ENCODE data around the gene TTC16. TPM values are rescaled to one million over a fixed set of nuclear protein-coding genes. Genes with fewer than 3 reads are reported as not detected.

TTC16 gene, protein sequence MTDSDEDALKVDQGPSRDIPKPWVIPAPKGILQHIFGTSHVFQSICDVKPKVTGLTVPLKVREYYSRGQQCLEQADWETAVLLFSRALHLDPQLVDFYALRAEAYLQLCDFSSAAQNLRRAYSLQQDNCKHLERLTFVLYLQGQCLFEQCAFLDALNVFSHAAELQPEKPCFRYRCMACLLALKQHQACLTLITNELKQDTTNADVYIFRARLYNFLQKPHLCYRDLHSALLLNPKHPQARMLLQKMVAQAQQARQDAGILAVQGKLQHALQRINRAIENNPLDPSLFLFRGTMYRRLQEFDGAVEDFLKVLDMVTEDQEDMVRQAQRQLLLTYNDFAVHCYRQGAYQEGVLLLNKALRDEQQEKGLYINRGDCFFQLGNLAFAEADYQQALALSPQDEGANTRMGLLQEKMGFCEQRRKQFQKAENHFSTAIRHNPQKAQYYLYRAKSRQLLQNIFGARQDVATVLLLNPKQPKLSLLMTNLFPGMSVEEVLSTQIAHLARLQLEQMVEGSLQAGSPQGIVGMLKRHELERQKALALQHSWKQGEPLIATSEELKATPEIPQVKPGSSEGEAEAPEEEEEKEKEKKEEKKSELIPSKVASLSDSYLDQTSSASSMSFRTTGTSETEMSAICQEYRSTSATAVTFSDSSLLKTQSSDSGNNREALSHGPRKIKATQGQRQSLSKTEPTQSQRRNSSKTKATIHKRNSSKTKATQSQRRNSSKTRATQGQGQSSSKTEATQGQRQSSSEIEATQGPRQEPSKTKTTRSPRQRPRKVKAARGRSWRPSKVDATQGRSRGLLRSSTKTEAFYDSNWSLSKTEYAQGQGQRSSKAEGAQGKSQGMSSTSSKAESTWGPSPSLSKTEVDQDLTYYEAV
- 0.10 TPM in 1 of 2 replicates, not detected in the other for total RNA-seq

DNA sequence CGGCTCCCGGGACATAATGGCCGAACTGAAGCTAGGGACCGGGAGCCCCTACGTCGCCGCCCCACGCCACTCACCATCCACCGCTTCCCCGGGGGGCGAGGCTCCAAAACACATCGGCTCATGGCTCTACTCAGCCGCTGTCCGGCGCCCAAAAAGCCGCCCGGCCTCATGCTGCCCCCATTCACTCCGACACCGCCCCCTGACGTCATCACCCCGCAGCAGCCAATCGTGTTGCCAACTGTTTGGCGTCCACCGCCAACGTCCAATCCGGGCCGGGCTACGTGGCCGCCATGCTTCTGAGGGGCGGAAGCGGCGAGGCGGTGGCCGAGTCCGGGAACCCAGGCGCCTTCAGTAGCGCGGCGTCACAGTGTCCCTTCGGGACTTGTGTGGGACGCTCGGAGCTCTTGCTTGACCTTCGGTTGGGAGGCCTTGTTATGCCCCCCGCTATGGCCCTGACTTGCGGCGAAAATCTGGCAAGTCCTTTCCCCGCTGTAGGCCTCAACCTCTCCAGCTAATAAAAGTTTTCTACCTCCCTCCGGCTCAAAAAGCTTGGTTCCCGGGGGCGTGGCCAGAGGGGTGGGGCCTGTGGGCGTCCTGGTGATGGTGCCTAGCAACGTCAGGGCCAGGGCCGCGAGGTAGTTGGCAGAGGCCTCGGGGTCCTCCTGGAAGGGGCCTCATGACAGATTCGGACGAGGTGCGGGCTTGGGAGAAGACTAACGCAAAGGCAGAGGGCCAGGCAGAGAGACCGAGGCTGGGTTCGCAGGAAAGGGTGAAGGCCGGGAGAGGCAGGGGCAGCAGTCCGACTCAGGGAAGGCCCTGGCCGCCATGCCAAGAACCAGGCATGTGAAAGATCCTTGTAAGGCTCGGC, at the start of gene TTC16, which contains the start of gene PTRH1:
Gene TTC16 (plus strand): TSS at position 610 of the 868 bp plus-strand sequence. CDS start 67 bp downstream, at position 677.
Gene PTRH1 (minus strand): TSS at position 194 of the 868 bp plus-strand sequence. CDS start 24 bp downstream, at position 170.
- peak; percentile 81 for DNase-seq (ENCODE audit: low read depth)

DNA sequence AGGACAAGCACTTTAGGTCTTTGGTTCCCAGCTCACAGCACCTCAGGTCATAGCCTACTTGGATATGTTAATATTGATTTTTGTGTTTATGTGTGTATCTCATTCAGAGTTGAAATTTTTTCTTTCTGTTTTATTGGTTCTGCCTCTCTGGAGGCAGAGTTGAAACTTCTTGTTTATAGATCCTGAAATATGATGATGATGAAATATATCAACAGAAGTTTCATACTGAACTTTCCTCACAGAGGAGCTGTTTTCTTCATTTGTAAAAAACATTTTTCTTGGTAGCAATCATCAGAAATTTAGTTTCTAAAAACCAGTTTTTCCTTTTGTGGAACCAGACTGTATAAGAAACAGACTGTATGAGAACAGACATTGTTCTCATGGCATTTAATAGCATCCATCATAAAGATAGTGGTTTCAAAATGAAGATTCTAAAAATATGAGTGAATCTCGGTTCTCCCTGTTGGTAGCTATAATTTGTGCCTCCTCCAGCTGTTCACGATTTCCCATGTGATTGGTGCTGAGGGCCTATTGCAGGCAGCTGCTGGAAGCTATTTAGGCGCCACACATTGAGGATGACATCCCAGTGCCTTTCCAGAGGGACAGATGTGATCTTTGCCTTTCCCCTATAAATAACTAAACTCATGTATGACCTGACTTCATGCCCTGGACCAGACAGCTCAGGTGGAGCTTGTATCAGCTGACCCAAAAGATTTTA, 48.6 kb upstream of the TTC16 start:
- DNase-seq (ENCODE audit: low read depth) = no peak

DNA sequence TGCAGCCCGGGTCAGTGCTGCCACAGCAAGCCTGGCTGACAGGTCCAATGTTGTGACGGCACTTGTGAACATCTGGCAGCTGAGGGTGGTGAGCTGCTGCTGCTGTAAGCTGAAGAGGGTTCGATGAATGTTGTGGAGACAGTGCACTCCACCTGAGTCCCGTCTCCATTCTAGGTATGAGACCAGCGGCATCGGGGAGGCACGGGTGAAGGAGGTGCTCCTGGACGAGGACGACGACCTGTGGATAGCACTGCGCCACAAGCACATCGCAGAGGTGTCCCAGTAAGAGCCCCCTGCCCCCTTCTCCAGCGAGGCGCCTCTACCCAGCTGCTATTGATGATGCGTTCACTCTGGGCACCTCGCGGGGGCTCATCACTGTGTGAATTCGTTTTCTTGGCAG, 48.0 kb upstream of the TTC16 start:
- no peak for DNase-seq (ENCODE audit: low read depth)

DNA sequence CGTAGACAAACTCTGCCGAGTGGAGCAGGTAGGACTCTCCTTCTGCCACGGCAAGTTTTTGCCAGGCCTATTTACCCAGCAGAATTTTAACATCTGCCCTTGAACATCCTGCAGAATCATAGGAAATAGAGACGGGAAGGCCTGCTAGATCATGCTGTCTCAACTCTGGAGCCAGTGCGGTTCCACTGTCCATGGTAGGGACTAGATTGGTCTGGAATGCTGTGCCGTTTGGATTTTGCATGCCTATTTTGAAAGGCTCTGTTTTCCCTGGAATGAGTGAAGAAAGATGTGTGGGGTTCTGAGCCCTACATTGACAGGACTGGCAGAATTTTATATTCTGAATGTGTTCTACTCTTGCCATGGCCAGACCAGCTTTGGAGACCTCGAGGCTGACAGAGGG, 42.6 kb upstream of the TTC16 start:
- no peak for DNase-seq (ENCODE audit: low read depth)

DNA sequence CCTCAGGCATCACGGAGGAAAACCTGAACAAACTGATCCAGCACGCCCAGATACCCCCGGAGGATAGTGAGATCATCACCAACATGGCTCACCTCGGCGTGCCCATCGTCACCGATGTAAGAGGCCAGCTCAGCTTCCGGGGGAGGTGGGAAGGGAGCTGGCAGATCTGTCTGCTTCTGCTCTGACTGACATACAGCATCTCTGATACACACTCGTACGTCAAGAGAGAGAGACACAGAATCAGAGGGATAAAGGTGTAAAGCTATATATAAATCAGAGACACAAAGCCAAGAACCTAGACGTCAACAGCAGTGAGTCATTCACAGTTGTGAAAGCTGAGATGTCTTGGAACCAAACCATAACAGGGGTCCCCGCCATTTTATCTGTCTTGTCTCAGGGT, 39.2 kb upstream of the TTC16 start:
- DNase-seq (ENCODE audit: low read depth) = no peak

DNA sequence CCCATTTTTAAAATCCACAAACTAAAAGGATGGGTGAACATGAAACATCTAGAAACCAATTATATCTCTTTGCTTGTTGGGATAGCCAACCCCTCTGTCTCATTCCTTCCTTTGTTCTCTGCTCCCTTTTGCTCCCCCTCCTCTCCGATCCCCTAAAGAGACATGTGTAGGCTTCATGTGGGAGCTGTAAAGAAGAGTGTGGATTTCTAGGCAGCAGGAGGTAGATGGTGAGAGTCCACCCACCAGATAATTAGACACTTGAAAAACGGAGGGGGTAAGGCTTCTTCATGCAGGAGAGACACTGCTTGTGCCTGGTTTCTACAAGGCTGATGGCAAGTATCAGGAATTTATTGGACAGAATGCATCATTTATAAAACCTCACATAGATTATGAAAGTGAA, 36.4 kb upstream of the TTC16 start:
- DNase-seq (ENCODE audit: low read depth) = no peak

DNA sequence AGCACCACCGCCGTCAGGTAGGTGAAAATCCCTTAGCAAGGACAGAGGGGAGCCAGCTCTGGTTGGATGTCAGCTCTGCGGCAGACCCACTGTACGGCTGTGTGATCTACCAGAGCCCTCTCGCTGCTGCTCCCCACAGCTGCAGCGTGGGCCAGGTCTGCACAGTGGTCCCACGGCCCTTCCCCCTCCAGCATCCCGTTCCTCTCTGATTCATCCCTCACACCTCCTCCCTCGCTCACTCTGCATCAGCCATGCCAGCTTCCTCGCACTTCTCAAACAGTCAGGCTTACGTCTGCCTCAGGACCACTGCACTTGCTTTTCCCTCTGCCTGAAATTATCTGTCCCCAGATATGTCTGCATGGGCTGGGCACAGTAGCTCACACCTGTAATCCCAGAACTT, 35.7 kb upstream of the TTC16 start:
- DNase-seq (ENCODE audit: low read depth) = no peak

DNA sequence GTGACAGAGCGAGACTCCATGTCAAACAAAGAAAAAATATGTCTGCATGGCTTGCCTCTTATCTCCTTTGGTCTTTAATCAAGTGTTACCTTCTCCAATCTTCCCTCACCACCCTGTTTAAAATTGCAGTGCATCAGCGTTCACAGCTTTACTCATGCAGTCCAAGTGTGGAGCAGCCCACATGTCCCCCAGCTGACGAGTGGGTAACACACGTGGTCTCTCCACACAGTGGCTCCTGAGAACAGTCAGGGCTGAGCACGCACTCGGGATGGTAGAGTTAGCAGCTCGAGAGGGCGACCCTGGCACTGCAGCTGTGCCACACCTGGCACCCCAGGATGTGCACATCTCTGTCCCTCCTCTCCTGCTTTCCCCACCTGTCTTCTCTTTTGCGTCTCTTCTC, 35.0 kb upstream of the TTC16 start:
- no peak for DNase-seq (ENCODE audit: low read depth)

DNA sequence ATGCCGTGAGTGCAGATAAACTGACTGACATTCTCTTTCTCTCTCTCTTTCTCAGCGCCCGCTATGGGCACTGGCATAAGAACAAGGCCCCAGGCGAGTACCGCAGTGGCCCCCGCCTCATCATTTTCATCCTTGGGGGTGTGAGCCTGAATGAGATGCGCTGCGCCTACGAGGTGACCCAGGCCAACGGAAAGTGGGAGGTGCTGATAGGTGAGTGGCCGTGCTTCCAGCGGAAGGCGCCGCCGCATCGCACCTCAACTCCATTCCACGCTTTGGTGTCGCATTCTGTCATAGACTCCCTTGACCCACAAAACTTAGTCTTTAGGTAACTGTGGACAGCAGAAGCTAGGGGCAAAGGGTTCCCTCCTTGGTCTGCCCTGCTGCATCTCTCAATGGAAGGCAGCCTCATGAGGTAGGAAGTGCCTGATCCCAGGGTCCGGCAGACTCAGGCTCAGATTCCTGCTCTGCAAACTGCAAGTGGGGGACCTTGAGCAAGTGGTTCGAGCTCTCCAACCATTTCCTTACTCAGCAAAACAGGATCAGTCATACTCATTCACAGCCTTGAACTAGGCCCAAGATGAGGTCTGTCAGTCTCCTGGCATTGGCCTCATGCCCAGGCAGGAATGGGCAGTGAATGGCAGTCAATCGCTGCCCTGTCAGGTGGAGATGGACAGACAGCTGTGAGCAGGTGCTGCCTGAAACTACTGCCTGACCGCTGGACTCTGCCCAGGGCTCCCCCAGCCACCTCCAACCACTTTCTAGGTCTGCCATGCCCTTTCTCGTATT, 33.3 kb upstream of the TTC16 start:
- peak; percentile 17 for DNase-seq (ENCODE audit: low read depth)

DNA sequence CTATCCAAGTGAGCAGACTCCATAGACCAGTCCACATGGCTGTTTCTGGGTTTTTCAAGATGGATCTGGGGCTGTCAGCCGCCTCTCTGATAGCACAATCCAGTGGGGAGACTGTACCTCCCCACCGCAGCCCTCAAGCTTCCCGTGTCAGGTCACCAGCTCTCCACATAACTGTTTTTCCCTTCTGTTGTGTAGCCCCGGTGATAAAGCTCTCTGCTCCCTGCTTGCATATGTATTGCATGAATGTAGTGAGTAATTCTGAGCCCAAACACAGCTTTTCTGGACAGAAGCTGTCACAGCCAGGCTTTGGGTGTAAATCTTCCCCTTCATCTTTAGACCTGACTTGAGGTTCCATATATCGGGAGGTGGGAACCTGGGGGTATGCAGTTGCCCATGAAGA, 32.2 kb upstream of the TTC16 start:
- DNase-seq (ENCODE audit: low read depth) = no peak

DNA sequence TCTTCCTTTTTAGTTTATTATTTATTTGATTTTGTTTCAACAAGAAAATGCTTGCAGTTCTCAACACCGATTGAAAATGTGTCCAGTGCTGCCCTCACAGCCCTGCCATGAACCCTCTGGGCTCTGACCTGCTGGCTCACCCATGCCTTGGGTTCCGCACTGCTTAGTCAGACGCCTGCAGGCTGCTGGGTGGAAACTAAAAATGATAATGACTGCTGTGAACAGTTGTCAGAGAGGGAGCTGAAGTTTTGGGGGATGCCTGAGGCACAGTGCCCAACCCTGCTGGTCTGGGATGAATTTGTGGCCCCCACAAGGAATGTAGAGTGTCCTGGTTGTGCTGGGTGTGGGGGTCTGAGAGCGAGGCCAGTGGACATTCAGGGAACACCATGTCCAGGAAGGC, 31.3 kb upstream of the TTC16 start:
- DNase-seq (ENCODE audit: low read depth) = peak; percentile 40

DNA sequence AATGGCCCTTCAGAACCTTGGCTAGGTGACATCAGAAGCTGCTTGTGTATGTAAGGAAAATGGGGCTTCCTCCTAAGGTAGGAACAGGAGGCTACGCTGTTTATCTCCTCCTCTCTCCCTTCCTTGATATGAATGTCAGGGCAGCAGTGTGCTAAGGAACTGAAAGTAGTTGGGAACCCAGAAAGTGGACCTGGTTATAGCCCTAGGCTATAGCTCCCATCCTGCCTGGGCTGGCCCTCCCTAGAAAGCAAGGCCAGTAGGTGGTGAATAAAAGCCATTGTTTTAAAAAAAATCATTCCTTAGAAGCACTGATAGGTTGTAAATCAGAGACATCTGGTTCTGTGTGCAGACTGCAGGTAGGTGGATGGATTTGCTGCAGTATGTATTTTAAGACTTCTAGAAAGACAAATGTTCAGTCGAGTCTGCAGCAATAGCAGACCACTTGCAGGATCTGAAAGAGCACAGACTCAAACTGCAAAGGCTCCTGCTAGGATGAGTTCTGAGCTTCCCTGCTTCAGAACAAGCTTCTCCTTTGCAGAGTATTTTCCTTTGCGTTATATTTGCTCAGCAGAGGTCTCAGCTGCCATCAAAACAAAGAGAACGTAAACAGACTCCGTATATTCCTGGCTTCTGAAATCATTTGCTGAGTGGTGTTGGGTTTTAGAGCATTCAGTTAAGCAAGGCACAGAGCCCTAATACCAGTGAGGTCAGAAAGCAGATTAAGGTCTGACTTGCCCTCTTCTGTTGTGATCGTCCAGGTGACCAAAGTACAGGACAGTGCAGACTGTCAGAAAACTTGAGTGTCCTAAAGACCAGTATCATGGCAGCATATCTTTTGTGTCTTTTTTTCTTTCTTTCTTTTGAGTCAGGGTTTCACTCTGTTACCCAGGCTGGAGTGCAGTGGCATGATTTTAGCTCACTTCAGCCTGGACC, 29.2 kb upstream of the TTC16 start:
- DNase-seq (ENCODE audit: low read depth) = no peak

DNA sequence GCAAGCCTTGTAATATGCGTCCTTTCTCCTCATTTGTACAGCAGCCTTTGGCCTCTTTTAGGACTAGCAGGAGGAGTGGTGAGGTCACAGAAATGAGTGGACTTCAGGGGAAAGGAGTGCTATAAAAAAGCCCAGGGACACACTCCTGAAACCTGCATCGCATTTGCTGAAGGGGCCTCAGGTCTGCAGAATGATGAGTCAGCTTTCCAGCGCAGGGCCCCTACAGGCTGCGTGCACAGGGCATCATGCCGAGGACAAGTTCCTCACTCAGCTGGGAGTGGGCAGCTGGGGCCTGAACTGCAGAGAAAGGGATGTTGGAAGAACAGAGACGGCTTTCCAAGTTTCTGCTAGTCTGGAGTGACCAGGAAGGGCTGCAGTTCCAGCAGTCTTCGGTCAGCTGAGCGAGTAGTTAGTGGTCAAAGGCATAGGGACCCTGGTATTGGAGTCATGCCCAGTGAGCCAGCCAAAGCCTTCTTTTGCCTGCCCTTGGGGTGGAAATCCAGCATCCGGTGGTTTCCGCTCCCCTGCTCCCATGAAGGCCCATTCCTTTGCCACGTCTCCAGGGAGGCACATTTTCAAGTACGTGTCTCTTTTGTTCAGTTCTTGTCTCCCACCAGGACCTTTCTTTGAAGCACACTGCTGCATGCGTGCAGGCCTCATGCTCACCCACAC, 26.4 kb upstream of the TTC16 start:
- DNase-seq (ENCODE audit: low read depth) = no peak

DNA sequence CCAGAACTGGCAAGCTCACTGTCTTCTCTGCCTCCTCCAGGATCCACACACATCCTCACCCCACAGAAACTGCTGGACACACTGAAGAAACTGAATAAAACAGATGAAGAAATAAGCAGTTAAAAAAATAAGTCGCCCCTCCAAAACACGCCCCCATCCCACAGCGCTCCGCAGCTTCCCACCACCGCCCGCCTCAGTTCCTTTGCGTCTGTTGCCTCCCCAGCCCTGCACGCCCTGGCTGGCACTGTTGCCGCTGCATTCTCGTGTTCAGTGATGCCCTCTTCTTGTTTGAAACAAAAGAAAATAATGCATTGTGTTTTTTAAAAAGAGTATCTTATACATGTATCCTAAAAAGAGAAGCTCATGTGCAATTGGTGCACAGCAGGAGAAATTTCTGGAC, 25.1 kb upstream of the TTC16 start:
- no peak for DNase-seq (ENCODE audit: low read depth)

DNA sequence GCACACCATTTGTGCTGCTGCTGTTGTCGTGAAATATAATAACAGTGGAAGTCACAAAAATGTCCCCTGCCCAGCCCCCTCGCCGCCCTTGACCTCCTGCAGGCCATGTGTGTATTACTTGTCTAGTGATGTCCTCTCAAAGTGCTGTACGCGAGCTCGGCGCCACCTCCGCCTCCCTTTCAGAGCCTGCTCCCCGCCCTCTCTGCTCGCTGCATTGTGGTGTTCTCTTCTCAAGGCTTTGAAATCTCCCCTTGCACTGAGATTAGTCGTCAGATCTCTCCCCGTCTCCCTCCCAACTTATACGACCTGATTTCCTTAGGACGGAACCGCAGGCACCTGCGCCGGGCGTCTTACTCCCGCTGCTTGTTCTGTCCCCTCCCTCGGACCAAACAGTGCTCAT, 23.8 kb upstream of the TTC16 start:
- DNase-seq (ENCODE audit: low read depth) = no peak

DNA sequence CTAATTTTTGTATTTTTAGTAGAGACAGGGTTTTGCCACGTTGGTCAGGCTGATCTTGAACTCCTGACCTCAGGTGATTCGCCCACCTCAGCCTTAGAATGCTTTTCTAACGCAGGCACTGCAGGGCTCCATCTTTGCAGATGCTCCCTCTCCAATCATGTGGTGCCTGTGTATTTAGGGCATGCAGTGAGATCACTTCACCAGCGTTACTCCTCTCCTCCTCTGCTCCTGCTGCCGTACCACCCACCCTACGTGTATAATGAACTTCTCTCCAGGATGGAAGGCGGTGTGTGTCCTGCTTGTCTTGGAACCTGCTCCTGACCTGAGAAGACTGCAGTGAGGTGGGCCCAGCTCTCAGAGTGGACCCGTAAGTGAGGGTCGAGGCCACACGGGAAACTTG, 22.7 kb upstream of the TTC16 start:
- DNase-seq (ENCODE audit: low read depth) = no peak

DNA sequence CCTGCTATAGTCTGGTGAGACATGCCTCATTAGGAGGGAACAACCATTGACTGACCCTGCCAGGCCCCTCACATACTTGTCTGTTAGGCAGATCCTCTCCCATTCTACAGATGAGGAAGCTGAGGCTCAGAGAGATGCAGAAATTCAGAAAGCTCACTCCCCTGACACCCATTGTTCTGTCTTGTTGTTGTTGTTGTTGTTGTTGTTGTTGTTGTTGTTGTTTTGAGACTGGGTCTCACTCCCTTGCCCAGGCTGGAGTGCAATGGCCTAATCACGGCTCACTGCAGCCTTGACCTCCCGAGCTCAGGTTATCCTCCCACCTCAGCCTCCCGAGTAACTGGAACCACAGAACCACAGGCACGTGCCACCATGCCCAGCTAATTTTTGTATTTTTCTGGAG, 22.2 kb upstream of the TTC16 start:
- DNase-seq (ENCODE audit: low read depth) = no peak

DNA sequence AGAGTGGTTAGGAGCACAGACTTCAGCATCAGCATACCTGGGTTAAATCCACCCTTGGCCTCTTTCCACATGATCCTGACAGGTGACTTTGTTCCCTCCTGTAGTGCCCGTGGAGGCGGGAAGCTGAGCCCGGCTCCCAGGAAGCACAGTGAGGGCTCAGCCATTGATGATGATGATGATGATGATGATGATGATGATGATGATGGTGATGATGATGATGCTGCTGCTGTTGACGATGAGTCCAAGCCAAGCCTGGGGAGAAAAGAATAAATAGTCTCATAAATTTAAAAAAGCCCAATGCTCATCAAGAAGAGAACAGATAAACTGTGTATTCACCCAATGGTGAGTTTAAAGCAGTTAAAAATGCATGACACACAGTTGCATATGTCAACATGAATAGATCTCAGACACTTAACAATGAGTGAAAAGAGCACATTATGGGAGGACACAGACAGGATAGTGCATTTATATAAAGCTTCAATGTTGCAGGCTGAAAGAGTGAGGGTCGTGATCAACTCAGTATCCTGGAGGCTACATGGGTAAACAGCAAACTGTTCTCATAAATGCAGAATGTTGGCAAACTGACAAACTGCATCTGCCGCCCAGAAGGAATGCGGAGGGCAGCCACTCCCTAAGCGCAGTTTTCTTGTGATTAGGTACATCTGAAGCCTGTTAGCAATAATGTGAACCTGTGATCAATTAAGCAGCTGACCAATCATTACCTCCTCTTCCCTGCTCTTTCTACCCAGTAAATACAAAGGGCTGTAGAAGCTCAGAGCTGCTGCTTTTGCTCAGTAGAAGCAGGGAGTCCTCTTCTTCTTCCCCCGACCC, 20.8 kb upstream of the TTC16 start:
- no peak for DNase-seq (ENCODE audit: low read depth)
